Heart left ventricle (tissue), 13 donors: ENCODE measurements around the gene CFAP52.

ENCODE experiments used
- POLR2A ChIP-seq, 2 donors: fragments of 450-650 bp; IDR thresholded peaks; one replicate each; pipeline ENCODE4 v1.6.1; 2017; ENCODE audit warnings: antibody characterized with exemption in 2 of 2, mild to moderate bottlenecking in 2 of 2, moderate library complexity in 2 of 2
- TF ChIP-seq, protein P1 (sequence below), 12 donors: fragments of 200-600 bp; sonication (generic) in 4 of 12; IDR thresholded peaks; one replicate each; pipeline versions ENCODE4 v1.5.0 to v1.8.0; 2018 to 2022; ENCODE audit warnings: antibody characterized with exemption in 12 of 12, mild to moderate bottlenecking in 5 of 12
- donor health status: ischemic (EF 13 %, LVEDD 7.1; RV severe dilation, severe dysfunction).
- donor health status: DM: no; HTN: yes; CAD: no.
- donor health status: DM: no; HTN: no; CAD: no.
- donor health status: ischemic (EF 25% LVEDD 6.9; RV normal size, moderate dysfunction).
- donor health status: ischemic (EF 25% LVEDD 5.7; RV mildly dilated, moderate dysfunction).
- donor health status: ischemic (EF 35%, LVEDD 5.7; RV mildly dilated, moderate dysfunction).
- donor health status: nonischemic (EF 11% LVEDD 7.7; RV severe dilation, severe dysfunction).
- donor health status: DM: yes; HTN: yes; CAD: no.
- donor health status: PGD.
- donor health status: ischemic (EF 29% LVEDD 5.4; RV normal size, mild dysfunction).
- donor health status: nonischemic (EF 23%, LVEDD 6.1; RV moderate dilation, normal function).

DNA sequence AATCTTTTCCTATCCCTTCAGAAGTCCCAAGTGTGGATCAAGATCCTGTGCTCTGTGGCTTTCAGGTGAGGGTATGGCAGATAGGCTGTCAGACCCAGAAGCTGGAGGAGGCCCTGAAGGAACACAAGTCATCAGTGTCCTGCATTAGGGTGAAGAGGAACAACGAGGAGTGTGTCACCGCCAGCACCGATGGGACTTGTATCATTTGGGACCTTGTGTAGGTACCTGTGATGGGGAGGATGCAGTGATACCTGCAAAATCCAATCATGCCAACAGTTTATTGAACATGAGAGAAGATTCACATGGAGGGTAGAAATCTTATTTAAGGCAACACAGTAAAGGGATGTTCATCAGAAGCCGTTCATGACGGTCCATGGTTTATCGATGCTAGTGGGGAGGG, 58.9 kb downstream of the CFAP52 start:
- TF ChIP-seq, protein P1, sequence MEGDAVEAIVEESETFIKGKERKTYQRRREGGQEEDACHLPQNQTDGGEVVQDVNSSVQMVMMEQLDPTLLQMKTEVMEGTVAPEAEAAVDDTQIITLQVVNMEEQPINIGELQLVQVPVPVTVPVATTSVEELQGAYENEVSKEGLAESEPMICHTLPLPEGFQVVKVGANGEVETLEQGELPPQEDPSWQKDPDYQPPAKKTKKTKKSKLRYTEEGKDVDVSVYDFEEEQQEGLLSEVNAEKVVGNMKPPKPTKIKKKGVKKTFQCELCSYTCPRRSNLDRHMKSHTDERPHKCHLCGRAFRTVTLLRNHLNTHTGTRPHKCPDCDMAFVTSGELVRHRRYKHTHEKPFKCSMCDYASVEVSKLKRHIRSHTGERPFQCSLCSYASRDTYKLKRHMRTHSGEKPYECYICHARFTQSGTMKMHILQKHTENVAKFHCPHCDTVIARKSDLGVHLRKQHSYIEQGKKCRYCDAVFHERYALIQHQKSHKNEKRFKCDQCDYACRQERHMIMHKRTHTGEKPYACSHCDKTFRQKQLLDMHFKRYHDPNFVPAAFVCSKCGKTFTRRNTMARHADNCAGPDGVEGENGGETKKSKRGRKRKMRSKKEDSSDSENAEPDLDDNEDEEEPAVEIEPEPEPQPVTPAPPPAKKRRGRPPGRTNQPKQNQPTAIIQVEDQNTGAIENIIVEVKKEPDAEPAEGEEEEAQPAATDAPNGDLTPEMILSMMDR (IDR thresholded peaks at IDR 0.05), result no peak
- no peak for TF ChIP-seq POLR2A (IDR thresholded peaks at IDR 0.05)
